GM12875 (cell line): ENCODE measurements around the gene WFDC6.

ENCODE experiments used
- H3K4me3 ChIP-seq: one replicate; pipeline ENCODE4 v1.5.1; 2011; ENCODE audit warnings: low read depth, low read length, control low read depth
- CTCF ChIP-seq: IDR thresholded peaks from 2 replicates; pipeline ENCODE4 v1.5.1; 2011; ENCODE audit warnings: low read depth, mild to moderate bottlenecking, control low read depth, inconsistent platforms, low read length, moderate library complexity, borderline replicate concordance; ENCODE audit not compliant: insufficient read depth

WFDC6 gene

GRCh38 chr20:45518282-45518681 is 21.0 kb downstream of the WFDC6 start:
- TF ChIP-seq CTCF = no peak
- no peak overlapping the region for H3K4me3 ChIP-seq

GRCh38 chr20:45515147-45515913 is 24.0 kb downstream of the WFDC6 start, which contains the start of gene SPINT3:
SPINT3 (minus strand) TSS chr20:45515622; CDS start chr20:45515608, 14 bp downstream.
- no peak within 1 kb of the TSS for H3K4me3 ChIP-seq

DNA sequence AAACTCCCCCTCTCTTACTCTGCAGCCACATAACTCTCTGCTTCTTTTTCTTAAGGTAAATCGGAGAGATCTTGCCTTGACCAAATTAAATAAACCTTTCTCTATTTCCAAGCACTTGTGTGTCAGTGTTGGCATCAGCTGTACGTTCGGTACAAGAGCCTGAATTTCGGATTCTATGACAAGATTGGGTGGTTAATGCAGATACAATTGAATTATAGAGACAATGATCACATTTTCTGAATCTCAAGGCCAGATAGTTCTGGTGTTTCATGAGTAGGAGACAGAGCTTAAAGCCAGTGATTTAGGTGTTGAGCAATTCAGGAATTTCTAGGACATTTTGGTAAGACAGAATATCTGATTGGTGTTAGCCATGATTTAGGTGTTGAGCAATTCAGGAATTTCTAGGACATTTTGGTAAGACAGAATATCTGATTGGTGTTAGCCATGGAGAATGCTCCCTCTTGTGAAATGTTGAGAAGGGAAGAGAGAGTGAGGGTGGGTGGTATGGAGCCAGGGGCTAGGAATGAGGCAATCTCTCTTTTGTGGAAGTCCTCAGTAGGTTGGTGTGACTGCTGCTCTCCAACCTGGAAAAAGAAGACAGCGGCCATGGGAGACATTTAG is 28.9 kb downstream of the WFDC6 start:
- H3K4me3 ChIP-seq = no peak overlapping the region
- no peak for TF ChIP-seq CTCF

More at GRCh38 chr20:45515147-45515913, 24.0 kb downstream of the WFDC6 start, which contains the start of gene SPINT3:
- no peak for TF ChIP-seq CTCF

- no peak for TF ChIP-seq CTCF
Measured at GRCh38 chr20:45509091-45509490, 30.2 kb downstream of the WFDC6 start.

GRCh38 chr20:45508068-45508886 is 31.0 kb downstream of the WFDC6 start:
- TF ChIP-seq CTCF = no peak
- H3K4me3 ChIP-seq = no peak overlapping the region

More at GRCh38 chr20:45509091-45509490, 30.2 kb downstream of the WFDC6 start:
- no peak overlapping the region for H3K4me3 ChIP-seq

DNA sequence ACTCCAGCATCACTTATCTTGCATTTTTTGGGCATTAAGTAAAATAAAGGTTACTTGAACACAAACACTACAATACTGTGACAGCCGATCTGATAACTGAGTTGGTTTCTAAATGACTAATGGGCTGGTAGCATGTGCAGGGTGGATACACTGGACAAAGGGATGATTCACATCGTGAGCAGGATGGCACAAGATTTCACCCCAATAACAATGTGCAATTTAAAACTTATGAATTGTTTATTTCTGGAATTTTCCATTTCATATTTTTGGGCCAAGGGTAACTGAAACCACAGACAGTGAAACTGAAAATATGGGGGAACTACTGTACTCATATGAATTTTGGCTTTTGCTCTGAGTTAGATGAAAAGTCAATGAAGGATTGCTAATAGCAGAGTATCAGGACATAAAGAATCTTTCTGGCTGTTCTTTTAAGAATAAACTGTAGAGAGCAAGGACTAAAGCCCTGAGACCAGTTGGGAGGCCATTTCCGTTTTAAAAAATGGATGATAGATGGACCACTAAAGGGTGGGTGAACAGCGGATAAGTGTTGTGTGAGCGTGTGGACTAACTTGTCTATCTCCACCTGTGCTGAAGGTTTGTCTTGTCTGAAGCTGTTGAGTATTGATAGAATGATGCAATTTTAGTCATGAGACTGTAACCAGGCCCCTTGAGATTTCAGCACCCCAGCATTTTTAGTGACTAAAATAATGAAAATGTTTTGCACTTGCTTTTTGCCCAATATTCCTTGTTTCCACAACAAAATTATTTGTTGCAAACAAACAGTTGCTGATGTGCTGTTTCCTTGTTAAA is 32.1 kb downstream of the WFDC6 start:
- no peak for TF ChIP-seq CTCF
- no peak overlapping the region for H3K4me3 ChIP-seq
